ENCODE data around the gene NOPCHAP1. TPM values are rescaled to one million over a fixed set of nuclear protein-coding genes. Genes with fewer than 3 reads are reported as not detected.

NOPCHAP1 gene
- total RNA-seq, 1 donor from 2014 or later: 11.5 TPM

- TF ChIP-seq CTCF (IDR thresholded peaks at IDR 0.05): no peak
- intact Hi-C loops (cut with DNase I): no loop called here
- Histone ChIP-seq H3K27me3 (no peaks in the 10 kb centered on the region), H3K9me3 (no peaks in the 10 kb centered on the region), H3K36me3 (no peaks in the 10 kb centered on the region), H3K4me3 (no peak overlapping the region), H3K27ac (no peak overlapping the region), H3K4me1 (peaks cover 9% of the 10 kb centered on the region)
- DNase-seq: no peak
- no peak for ATAC-seq
Observed at GRCh38 chr12:104960464-104960863, 25.7 kb upstream of the NOPCHAP1 start.

GRCh38 chr12:104963757-104964156, 22.4 kb upstream of the NOPCHAP1 start:
- H3K4me1 ChIP-seq: peaks cover 7% of the 10 kb centered on the region
- no peak overlapping the region for H3K4me3 ChIP-seq
- intact Hi-C loops (cut with DNase I): no loop called here
- H3K27ac ChIP-seq: no peak overlapping the region
- ATAC-seq (no peak), DNase-seq (no peak)
- no peaks in the 10 kb centered on the region for H3K36me3 ChIP-seq
- no peaks in the 10 kb centered on the region for H3K9me3 ChIP-seq
- no peak for TF ChIP-seq CTCF (IDR thresholded peaks at IDR 0.05)
- no peaks in the 10 kb centered on the region for H3K27me3 ChIP-seq

- no peak overlapping the region for H3K4me3 ChIP-seq
- peaks cover 2% of the 10 kb centered on the region for H3K4me1 ChIP-seq
- no peak overlapping the region for H3K27ac ChIP-seq
- H3K36me3 ChIP-seq: no peaks in the 10 kb centered on the region
- H3K27me3 ChIP-seq: no peaks in the 10 kb centered on the region
- no peak for ATAC-seq
- intact Hi-C loops (cut with DNase I): no loop called here
- no peak for TF ChIP-seq CTCF (IDR thresholded peaks at IDR 0.05)
- DNase-seq: no peak
- no peaks in the 10 kb centered on the region for H3K9me3 ChIP-seq
Observed at GRCh38 chr12:104964167-104964855, 21.8 kb upstream of the NOPCHAP1 start.

DNA sequence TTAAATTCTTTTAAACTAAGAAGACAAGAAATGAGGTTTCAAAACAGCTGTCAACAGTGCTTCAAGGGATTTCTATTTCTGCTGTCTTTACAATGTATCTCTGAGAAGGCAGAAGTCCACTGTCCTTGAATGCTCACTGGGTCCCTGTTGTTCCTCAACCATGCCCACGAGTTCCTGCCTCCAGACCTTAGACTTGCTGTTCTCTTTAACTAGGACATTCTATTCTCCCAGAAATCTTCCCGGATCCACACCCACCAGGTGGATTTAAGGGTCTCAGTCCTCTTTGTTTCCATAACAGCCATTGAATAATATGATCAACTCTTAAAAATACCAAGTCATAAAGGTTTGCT, 21.3 kb upstream of the NOPCHAP1 start:
- no peak overlapping the region for H3K4me3 ChIP-seq
- H3K27ac ChIP-seq: no peak overlapping the region
- ATAC-seq (no peak), DNase-seq (no peak)
- H3K27me3 ChIP-seq: no peaks in the 10 kb centered on the region
- TF ChIP-seq CTCF (IDR thresholded peaks at IDR 0.05): no peak
- H3K9me3 ChIP-seq: no peaks in the 10 kb centered on the region
- H3K36me3 ChIP-seq: no peaks in the 10 kb centered on the region
- H3K4me1 ChIP-seq: no peaks in the 10 kb centered on the region
- intact Hi-C loops (cut with DNase I): no loop called here

DNA sequence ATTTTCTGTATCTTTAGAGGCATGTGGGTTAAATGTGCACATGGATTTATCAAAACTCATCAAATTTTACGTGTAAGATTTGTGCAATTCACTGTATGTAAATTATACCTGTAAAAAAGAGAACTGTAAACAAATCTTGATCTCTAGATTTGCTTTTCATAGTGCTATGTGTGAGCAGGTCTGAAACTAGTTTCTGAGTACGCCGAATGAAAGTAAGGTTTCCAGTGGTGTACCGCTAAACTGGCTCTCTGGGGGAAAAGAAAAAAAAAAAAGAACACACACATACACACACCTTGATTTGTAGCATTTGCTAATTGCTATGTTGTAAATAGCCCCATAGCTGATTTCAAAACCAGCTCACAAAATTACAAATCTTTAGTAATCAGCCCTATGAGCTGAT, 19.4 kb upstream of the NOPCHAP1 start:
- H3K4me1 ChIP-seq: no peaks in the 10 kb centered on the region
- DNase-seq: no peak
- intact Hi-C loops (cut with DNase I): no loop called here
- ATAC-seq: no peak
- no peak overlapping the region for H3K4me3 ChIP-seq
- H3K36me3 ChIP-seq: no peaks in the 10 kb centered on the region
- H3K27ac ChIP-seq: no peak overlapping the region
- no peaks in the 10 kb centered on the region for H3K27me3 ChIP-seq
- no peaks in the 10 kb centered on the region for H3K9me3 ChIP-seq
- TF ChIP-seq CTCF (IDR thresholded peaks at IDR 0.05): no peak

DNA sequence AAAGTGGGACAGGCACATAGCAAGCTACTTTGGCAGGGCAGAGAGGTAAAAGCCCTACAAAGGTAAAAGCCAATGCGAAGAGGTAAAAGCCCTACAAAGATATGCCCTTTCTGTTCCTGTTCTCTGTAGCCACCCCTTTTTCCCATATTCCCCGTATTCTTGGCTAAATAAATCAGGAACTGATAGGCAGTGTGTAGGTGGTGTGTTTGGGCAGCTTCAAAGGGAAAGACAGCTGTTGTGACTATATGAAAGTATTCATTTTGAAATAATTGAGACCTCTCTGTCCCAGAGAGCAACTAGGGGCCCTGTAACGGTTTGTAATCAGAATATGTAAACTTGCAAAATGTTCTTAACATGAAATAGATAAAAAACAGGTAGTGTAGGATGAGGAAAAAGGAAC, 16.8 kb upstream of the NOPCHAP1 start:
- intact Hi-C loops (cut with DNase I): no loop called here
- H3K36me3 ChIP-seq: no peaks in the 10 kb centered on the region
- no peak for TF ChIP-seq CTCF (IDR thresholded peaks at IDR 0.05)

More for the DNA sequence above, 16.8 kb upstream of the NOPCHAP1 start:
- Histone ChIP-seq H3K4me1 (no peaks in the 10 kb centered on the region), H3K27me3 (no peaks in the 10 kb centered on the region), H3K9me3 (no peaks in the 10 kb centered on the region), H3K27ac (no peak overlapping the region), H3K4me3 (no peak overlapping the region)
- DNase-seq (no peak), ATAC-seq (peak; percentile 33)

All from upper lobe of right lung (tissue), 1 donor.